B cell (primary cell): Measurements from ENCODE around the gene KPNB1.

Experiments
- EZH2 ChIP-seq: IDR thresholded peaks from 2 replicates; pipeline ENCODE4 v1.6.1; 2012; ENCODE audit warnings: borderline replicate concordance, low read depth, mild to moderate bottlenecking, moderate library complexity, low read length; ENCODE audit not compliant: insufficient read depth, poor library complexity, severe bottlenecking
- TF ChIP-seq, protein P1 (sequence below): fragments of 200-600 bp; IDR thresholded peaks from one replicate; pipeline ENCODE4 v1.8.0; 2022; ENCODE audit warnings: antibody characterized with exemption, mild to moderate bottlenecking

- TF ChIP-seq, protein P1, sequence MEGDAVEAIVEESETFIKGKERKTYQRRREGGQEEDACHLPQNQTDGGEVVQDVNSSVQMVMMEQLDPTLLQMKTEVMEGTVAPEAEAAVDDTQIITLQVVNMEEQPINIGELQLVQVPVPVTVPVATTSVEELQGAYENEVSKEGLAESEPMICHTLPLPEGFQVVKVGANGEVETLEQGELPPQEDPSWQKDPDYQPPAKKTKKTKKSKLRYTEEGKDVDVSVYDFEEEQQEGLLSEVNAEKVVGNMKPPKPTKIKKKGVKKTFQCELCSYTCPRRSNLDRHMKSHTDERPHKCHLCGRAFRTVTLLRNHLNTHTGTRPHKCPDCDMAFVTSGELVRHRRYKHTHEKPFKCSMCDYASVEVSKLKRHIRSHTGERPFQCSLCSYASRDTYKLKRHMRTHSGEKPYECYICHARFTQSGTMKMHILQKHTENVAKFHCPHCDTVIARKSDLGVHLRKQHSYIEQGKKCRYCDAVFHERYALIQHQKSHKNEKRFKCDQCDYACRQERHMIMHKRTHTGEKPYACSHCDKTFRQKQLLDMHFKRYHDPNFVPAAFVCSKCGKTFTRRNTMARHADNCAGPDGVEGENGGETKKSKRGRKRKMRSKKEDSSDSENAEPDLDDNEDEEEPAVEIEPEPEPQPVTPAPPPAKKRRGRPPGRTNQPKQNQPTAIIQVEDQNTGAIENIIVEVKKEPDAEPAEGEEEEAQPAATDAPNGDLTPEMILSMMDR, result no peak
- TF ChIP-seq EZH2, result no peak
Observed at GRCh38 chr17:47696717-47697642, 47.3 kb downstream of the KPNB1 start.
